Activated gamma-delta T cell treated with Interleukin-2 at 50 U/mL for 16 hours (primary cell): ENCODE results near the gene IGDCC3.
"Not testable (repeated sequence)": the region's sequence is repeated elsewhere in the genome, so short reads cannot be mapped to it uniquely, and the experiment has no call there.

Experiments used
- DNase-seq: peaks from one replicate; pipeline ENCODE4 v3.0.0-alpha.2; 2020

IGDCC3 gene

GRCh38 chr15:65405791-65406423 lies 28.1 kb upstream of the IGDCC3 start:
- no peak for DNase-seq

GRCh38 chr15:65404186-65404872 lies 26.5 kb upstream of the IGDCC3 start:
- no peak for DNase-seq

GRCh38 chr15:65402961-65403360 lies 25.2 kb upstream of the IGDCC3 start:
- DNase-seq = no peak

GRCh38 chr15:65401611-65402240 lies 23.9 kb upstream of the IGDCC3 start:
- DNase-seq = no peak

DNA sequence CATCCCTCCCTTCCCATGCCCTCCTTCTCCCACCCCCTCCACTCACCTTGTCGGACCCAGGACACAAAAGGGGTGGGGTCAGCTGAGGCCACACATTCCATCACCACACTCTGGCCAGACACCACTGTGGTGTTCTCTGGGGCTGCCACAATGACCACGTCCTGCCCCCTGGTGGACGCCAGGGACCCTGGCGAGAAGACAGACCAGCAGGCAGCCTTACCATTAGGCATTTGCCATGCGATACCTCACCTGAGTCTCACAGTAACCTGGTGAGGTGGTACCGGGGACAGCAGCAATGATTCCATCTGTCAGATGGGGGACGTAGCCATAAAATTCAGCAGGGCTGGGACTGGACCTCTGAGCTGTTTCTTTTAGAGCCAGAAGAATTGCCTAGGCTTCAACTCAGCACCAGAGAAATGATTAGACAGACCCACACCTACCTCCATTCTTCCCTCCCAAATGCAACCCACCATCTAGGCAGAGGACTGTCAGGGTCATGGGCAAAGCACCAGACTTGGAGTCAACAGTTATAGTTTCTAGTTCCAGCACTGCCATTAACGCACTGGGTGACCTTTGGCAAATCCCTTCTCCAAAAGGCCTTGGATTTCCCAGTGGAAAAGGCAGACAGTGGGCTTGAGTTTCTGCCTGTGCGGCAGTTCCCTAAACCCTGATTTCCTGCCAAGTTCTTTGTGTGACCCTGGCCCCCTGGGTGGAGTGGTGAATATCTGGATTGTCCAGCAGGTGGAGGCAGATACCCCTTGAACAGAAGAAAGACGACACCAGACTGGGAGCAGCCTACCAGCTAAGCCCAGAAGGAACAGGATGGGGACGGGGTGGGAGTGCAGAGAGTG lies 23.2 kb upstream of the IGDCC3 start:
- DNase-seq = peak; percentile 33

GRCh38 chr15:65399997-65400396 lies 22.2 kb upstream of the IGDCC3 start:
- DNase-seq = no peak

DNA sequence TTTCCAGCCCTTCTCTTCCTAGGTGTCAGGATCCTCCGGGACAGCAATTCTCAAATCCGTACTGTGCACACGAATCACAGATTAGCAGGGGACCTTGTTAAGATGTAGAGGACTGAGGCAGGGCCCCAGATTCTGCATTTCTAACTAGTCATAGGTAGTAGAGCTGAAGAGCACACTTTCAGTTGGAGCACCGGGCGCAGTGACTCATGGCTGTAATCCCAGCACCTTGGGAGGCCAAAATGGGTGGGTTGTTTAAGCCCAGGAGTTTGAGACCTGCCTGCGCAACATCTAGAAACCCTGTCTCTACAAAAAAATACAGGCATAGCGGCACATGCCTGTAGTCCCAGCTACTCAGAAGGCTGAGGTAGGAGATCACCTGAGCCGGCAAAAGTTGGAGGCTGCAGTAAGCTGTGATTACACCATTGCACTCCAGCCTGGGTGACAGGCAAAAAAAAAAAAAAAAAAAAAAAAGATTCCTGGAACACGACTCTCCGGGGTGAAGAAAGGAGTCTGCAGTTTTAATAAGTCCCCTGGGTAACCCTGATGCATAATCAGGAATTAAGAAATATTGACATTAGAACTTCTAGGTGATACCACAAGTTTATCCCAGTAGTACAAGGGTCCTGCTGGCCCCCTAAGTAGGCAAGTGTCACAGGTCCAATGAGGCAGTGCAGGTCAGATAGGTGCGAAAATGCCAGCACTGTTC lies 21.4 kb upstream of the IGDCC3 start:
- no peak for DNase-seq

- not testable (repeated sequence) for DNase-seq
Measured at GRCh38 chr15:65398486-65398885, 20.7 kb upstream of the IGDCC3 start.

DNA sequence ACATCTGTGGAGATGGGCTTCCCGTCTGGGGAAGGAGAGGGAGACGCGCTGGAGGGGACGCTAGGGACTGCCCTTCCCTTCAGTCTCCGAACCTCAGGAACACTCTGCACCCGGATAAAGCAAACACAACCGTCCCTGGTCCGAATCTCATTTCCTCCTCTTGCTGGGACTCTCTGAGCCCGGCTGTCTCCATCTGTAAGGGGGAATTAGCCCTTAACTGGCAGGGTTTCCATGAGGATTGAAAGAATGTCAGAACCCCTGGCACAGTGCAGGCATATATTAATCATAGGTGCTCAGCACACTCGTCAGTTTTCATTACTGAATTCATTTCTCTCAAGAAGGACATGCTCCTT lies 19.1 kb upstream of the IGDCC3 start:
- DNase-seq = no peak

DNA sequence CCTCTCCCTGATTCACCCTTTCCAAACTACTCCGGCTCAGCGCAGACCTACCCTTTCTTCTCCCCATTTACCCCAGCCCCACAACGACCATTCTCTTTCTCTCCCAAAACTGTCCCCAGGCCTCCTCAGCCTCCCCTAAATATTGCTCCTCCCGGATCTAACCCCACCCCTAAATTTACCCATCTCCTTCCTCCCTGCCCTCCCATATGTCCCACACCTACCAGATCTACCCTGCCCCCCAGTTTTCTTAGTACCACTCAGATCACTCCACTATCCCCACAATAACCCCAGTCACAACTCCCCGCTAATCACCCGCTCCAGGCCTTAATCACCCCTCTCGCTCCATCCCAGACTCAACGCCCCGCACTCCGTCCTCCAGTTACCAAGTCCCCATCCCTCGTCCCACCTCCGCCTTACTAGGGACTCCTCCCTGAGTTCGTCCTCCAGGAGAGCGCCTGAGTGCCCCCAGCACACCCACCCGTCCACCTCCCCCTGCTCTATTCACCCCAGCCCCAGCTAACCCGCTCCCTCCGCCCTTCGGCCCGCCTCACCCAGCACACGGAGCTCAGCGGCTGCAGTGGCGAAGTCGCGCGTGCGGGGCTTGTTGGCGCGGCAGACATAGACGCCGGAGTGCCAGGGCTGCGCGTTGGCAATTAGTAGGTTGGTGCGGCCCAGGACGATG lies 18.6 kb upstream of the IGDCC3 start:
- DNase-seq = no peak

DNA sequence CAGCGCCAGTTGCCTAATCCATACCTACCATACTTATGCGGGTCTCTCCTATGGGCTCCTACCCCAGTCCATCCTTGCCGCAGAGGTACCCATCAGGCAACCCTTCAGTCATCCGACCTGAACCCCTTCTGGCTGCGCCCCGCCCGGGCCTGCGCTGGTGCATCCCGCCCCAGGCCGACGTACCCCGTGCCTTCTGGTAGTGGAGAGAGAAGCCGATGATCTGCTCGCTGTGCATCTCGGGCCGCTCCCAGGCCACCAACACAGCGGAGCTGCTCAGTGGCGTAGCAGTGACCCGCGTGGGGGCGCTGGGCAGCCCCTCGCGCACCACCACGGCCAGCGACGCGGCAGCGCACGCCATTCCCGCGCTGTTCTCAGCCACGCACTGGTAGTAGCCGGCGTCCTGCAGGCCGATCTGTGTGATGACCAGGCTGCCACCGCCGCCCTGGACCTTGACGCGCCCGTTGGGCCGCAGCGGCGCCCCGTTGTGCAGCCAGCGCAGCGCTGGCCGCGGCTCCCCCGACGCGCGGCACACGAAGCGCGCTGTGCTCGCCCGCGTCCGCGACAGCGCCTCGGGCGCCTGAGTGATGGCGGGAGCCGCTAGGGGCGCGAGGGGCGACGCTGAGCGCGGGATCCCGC lies 17.9 kb upstream of the IGDCC3 start:
- DNase-seq = no peak

DNA sequence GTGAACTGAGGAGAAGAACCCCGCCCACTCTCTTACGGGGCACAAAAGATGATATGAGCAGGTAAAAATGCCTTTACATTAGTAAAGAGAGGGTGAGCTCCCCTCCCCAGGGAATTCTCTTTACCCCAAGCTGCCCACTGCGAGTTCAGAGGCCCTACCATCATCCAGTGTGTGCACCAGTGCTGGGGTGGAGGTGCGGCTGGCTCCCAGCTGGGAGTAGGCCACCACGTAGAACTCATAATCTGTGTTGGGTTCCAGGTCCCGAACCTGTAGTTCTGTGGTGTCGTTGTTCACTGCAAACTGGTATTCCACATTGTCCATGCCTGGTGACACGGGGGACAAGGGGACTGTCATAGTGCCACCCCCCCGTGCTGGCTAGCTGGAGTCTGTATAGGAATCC lies 17.1 kb upstream of the IGDCC3 start:
- no peak for DNase-seq

DNA sequence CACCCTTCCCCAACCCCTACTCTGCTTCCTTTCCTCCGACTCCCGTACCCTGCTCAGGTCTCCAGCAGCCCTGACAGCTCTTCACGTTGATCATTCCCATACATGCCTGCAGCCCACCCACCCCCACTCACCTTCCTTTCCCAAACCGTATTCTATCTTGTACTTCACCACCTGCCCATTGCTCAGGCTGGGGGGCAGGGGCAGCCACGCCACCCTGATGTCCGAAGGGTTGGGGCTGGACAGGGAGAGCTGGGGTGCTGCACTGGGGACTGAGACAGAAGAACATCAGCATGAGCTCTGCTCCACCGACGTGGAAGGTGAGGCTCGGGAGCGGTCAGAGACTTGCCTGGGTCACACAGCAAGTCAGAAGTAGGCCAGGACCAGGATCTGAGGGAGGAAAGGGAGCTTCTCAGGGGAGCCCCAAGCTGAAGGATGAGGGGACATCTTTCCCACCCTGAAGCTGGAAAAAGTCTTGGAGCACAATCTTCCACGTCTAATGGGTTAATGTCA lies 16.5 kb upstream of the IGDCC3 start:
- DNase-seq = no peak

DNA sequence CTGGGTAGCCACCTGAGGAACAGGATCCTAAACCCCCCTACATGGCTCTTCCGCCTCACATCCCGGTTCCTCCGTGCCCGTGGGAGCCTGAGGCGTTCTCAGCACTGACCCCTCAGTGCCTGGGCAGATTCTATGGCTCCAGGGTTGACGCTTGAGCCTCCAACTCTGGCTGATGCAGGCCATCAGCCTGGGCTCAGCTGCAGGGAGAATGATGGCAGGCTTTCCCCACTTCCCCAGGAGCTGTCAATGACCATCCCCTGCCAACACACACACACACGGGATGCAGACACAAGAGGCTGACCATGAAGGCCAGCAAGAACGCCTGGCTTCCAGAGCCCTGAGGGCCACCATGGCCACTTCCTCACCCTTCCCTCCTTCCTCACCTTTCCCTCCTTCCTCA lies 15.8 kb upstream of the IGDCC3 start:
- DNase-seq = no peak

DNA sequence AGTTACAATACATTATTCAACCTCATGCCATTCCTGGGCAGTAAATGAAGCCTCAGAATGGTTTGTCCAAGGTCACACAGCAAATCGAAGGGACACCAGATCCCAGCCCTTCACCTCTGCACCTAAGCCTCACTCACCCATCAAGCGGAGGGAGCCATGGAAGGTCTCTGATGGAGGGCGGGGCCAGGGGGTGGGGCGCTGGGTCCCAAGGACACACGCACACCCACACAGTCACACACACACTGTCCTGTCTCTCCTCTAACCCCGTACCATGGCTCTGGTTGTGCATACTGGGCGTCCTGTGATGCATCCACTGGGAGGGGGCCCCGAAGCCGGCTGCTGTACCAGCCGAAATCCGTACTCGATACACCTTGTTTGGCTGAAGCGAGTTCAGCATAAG lies 15.3 kb upstream of the IGDCC3 start:
- no peak for DNase-seq

- no peak for DNase-seq
Measured at GRCh38 chr15:65392368-65392767, 14.6 kb upstream of the IGDCC3 start.

GRCh38 chr15:65391732-65392131 lies 13.9 kb upstream of the IGDCC3 start:
- DNase-seq = no peak

GRCh38 chr15:65390447-65390846 lies 12.6 kb upstream of the IGDCC3 start:
- DNase-seq = no peak

DNA sequence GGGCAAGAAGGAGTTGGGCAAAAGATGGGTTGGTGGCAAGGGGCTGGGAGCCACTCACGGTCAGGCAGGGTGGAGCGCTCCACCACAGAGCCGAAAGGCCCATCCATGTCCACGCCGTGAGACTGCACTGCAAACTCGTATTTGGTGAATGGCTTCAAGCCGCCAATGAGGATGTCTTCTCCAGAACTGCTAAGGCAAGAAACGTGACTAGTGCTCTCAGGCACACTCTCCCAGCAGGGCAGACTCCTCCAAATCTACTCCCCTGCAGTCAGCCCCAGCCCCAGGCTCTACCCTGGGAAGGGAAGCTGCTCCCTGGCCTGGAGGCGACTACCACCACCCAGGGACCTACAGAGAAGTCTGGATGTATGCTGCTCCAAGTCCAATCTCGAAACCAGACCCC lies 11.4 kb upstream of the IGDCC3 start:
- DNase-seq = no peak

DNA sequence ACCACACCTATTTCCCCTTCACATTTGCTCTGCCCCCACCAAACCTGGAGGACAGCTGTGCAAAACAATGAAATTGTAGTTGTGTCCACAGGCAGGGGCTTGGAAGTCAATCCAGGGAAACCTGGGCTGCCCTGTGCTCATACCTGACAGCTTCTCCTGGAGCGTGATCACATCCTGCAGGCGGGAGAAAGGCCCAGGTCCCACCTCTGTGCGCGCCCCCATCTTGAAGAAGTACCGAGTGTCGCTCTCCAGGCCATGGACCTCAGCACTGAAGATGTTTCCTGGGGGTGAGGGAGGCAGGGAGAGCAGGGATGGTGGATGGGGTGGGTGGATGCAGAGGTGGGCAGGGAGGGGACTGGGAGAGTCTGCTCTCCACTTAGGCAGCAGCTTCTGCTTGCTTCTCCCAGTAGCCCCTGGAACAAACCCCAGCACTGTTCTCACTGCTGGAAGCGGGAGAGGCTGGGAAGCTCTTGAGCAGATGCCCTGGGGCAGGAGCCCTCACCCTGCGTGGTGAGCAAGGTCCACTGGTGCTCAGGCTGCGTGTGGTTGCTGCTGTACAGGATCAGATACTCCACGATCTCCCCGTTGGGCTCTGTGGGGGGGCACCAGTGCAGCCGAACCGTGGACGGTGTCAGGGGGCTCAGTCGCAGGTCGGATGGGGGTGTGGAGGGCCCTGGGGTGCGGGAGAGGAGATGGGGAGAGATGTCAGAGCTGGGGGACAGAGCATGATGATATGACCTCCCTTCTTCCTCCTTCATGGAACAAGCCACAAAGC lies 10.7 kb upstream of the IGDCC3 start:
- no peak for DNase-seq

DNA sequence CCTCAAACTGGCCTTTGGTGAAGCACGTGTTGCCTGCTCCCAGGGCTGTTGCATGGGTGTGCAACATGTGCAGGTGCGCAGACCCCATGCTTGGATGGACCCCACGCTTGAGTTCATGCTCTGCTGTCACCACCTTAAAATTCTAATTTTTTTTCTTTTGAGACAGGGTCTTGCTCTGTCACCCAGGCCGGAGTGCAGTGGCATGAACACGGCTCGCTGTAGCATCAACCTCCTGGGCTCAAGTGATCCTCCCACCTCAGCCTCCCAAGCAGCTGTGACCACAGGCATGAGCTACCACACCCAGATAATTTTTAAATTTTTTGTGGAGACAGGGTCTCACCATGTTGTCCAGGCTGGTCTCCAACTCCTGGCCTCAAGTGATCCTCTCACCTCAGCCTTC lies 9.1 kb upstream of the IGDCC3 start:
- no peak for DNase-seq
